Activated T-helper 2 cell treated with anti-CD3 and anti-CD28 coated beads, Interferon-gamma antibody, Interleukin-2, Interleukin-4, amounts not matched to agents 10 μg/mL and 5 μg/mL and 100 μg/mL, durations not matched to agents 14 hours and 24 hours and 36 hours (primary cell): ENCODE results near the gene HECTD2. TPM values are rescaled to one million over a fixed set of nuclear protein-coding genes. Genes with fewer than 3 reads are reported as not detected.
"Not testable (repeated sequence)": the region's sequence is repeated elsewhere in the genome, so short reads cannot be mapped to it uniquely, and the experiment has no call there.

Source experiments
- DNase-seq: peaks from one replicate; pipeline ENCODE4 v3.0.0; 2021; ENCODE audit warnings: low spot score
- H3K27ac Mint-ChIP-seq: one replicate; pipeline ENCODE4 v1.8.0; 2021; ENCODE audit warnings: mixed read lengths
- H3K27me3 Mint-ChIP-seq: one replicate; pipeline ENCODE4 v1.8.0; 2021; ENCODE audit warnings: low read depth, mixed read lengths
- H3K36me3 Mint-ChIP-seq: one replicate; pipeline ENCODE4 v1.8.0; 2021; ENCODE audit warnings: low read depth, mixed read lengths
- H3K4me1 Mint-ChIP-seq: one replicate; pipeline ENCODE4 v1.8.0; 2021; ENCODE audit warnings: low read depth, mixed read lengths
- H3K4me3 Mint-ChIP-seq: one replicate; pipeline ENCODE4 v1.8.0; 2021; ENCODE audit warnings: low read depth, mild to moderate bottlenecking, moderate library complexity, mixed read lengths
- H3K9me3 Mint-ChIP-seq: one replicate; pipeline ENCODE4 v1.8.0; 2021; ENCODE audit warnings: mixed read lengths
- intact Hi-C: fragments of 100-400 bp; cut with micrococcal nuclease; formaldehyde crosslinking; loops from one replicate; pipeline ENCODE4 v1.15.1; 2023
- total RNA-seq: library from RNA; stranded (reverse); gene quantifications from 2 replicates; pipeline ENCODE4 v1.2.3, GENCODE V29; 2022

The HECTD2 gene
- total RNA-seq: 6.6 and 8.2 TPM in 2 replicates

DNA sequence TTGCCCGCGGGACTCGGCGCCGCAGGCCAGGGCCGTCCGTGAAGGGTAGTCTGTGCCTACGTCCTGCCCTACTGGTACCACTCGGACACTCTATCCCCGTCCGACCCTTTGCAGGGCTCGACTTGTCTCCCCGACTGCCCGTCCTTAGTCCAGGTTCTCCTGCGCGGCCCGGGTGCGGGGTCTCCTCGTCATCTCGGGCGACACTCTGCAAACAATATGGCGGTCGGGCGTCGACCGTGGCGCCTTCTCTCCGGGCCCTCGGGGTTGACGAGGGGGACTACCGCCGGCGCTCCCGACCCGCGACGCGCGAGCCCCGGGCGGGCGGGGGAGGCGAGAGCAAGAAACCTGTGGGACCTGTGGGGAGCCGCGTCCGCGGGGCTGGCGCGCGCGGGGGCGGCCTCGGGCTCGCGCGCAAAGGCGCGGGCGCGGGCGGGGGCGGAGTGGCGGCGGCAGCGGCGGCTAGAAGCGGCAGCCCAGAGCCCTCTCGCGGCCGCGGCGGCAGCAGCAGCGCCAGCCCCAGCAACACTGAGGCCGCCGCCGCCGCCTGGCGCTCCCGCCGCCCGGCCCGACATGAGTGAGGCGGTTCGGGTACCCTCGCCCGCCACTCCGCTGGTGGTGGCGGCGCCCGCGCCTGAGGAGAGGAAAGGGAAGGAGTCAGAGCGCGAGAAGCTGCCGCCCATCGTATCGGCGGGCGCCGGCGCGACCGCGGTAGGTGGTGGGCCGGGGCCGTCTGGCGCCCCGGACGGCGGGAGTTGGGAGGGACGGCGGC lies at the start of gene HECTD2:
Gene HECTD2 (plus strand): TSS at position 476 of the 769 bp plus-strand sequence. CDS start 95 bp downstream, at position 571.
- Mint-ChIP-seq H3K27ac (peak within 1 kb of the TSS; percentile 90), H3K9me3 (no peaks in the 10 kb centered on the region), H3K4me3 (peak within 1 kb of the TSS; percentile 87)

DNA sequence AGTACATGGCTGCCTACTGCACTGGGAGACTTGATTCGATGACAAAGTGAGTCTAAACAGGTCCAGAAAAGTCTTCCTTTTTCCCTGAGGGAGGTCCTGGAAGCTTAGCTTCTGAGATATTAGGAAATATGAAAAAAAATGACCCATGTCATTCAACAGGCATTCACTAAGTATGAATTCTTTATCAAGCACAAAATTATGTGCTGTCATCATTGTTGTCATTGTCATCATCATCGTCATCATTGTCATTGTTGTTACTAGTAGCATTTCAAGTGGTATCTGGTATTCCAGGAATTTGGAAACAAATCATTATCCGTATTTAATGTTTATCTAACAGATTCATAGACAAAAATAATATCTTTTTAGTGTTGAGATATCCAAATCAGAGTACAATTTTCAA lies 49.7 kb upstream of the HECTD2 start:
- no peak for DNase-seq
- H3K4me3 Mint-ChIP-seq: no peak overlapping the region
- H3K4me1 Mint-ChIP-seq: no peaks in the 10 kb centered on the region
- no peak overlapping the region for H3K27ac Mint-ChIP-seq
- H3K9me3 Mint-ChIP-seq: no peaks in the 10 kb centered on the region
- intact Hi-C loops: no loop called here
- H3K36me3 Mint-ChIP-seq: no peaks in the 10 kb centered on the region
- H3K27me3 Mint-ChIP-seq: peaks cover 13% of the 10 kb centered on the region

More for the DNA sequence above, at the start of gene HECTD2:
- H3K4me1 Mint-ChIP-seq: peaks cover 16% of the 10 kb centered on the region
- DNase-seq: peak; percentile 76
- H3K27me3 Mint-ChIP-seq: peaks cover 17% of the 10 kb centered on the region
- intact Hi-C loops: loop anchor here (1.0 to 5.0 kb wide), 6 partner anchors 21 to 512 kb away; partner anchors contain the start of genes BTAF1 and TNKS2
- H3K36me3 Mint-ChIP-seq: no peaks in the 10 kb centered on the region

DNA sequence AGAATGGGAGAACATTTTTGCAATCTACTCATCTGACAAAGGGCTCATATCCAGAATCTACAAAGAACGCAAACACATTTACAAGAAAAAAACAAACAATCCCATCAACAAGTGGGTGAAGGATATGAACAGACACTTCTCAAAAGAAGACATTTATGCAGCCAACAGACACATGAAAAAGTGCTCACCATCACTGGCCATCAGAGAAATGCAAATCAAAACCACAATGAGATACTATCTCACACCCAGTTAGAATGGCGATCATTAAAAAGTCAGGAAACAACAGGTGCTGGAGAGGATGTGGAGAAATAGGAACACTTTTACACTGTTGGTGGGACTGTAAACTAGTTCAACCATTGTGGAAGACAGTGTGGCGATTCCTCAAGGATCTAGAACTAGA lies 44.6 kb upstream of the HECTD2 start:
- H3K4me3 Mint-ChIP-seq, H3K27ac Mint-ChIP-seq, DNase-seq, H3K9me3 Mint-ChIP-seq, H3K4me1 Mint-ChIP-seq, H3K36me3 Mint-ChIP-seq, H3K27me3 Mint-ChIP-seq, intact Hi-C loops: not testable (repeated sequence)

GRCh38 chr10:91366704-91367103 lies 43.4 kb upstream of the HECTD2 start:
- H3K27ac Mint-ChIP-seq: no peak overlapping the region
- H3K9me3 Mint-ChIP-seq: no peaks in the 10 kb centered on the region
- no peaks in the 10 kb centered on the region for H3K36me3 Mint-ChIP-seq
- peaks cover 7% of the 10 kb centered on the region for H3K27me3 Mint-ChIP-seq
- intact Hi-C loops: no loop called here
- no peak overlapping the region for H3K4me3 Mint-ChIP-seq
- no peaks in the 10 kb centered on the region for H3K4me1 Mint-ChIP-seq
- no peak for DNase-seq

GRCh38 chr10:91367127-91367531 lies 43.0 kb upstream of the HECTD2 start:
- H3K4me1 Mint-ChIP-seq: no peaks in the 10 kb centered on the region
- H3K4me3 Mint-ChIP-seq: no peak overlapping the region
- H3K36me3 Mint-ChIP-seq: no peaks in the 10 kb centered on the region
- H3K27ac Mint-ChIP-seq: no peak overlapping the region
- peaks cover 7% of the 10 kb centered on the region for H3K27me3 Mint-ChIP-seq
- no peak for DNase-seq
- no peaks in the 10 kb centered on the region for H3K9me3 Mint-ChIP-seq
- intact Hi-C loops: no loop called here

DNA sequence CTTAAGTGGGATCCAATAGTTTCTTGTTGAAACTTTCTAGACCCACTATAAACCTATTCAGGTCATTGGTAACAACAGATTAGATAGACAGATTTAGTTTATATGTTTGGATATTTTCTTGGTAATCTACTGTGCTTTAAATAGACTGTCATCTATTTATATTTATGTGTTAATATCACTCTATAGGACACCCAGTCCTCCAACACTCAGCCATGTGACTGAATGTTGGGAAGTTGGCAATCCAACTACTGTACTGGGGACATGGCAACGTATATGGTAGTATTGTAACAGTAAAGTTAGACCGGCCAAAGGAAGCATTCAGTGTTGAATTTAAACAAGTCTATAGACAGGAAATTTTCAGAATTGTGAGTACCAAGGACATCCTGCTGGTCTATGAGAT lies 42.6 kb upstream of the HECTD2 start:
- intact Hi-C loops: no loop called here
- H3K4me1 Mint-ChIP-seq: no peaks in the 10 kb centered on the region
- DNase-seq: no peak

GRCh38 chr10:91369978-91370589 lies 40.1 kb upstream of the HECTD2 start:
- H3K9me3 Mint-ChIP-seq: peaks cover 13% of the 10 kb centered on the region
- DNase-seq, intact Hi-C loops, H3K27ac Mint-ChIP-seq, H3K4me1 Mint-ChIP-seq, H3K36me3 Mint-ChIP-seq, H3K27me3 Mint-ChIP-seq, H3K4me3 Mint-ChIP-seq: not testable (repeated sequence)

More for the DNA sequence above, 42.6 kb upstream of the HECTD2 start:
- Mint-ChIP-seq H3K27ac (no peak overlapping the region), H3K36me3 (no peaks in the 10 kb centered on the region), H3K27me3 (peaks cover 7% of the 10 kb centered on the region), H3K4me3 (no peak overlapping the region), H3K9me3 (no peaks in the 10 kb centered on the region)

DNA sequence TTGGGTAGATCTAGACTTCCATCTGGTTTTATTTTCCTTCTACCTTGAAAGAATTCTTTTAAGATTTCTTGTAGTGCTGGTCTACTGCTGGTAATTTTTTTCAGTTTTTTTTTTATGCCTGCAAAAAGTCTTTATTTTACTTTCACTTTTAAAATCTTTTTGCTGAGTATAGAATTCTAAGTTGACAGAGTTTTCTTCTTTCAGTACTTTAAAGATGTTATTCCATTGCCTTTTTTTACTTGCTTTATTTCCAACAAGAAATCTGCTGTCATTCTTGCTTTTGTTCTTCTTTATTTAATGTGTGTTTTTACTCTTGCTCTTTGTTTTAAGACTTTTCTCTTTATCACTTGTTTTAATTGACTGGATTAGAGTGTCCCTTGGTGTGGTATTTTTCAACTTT lies 36.1 kb upstream of the HECTD2 start:
- Mint-ChIP-seq H3K4me1 (peaks cover 1% of the 10 kb centered on the region), H3K4me3 (no peak overlapping the region), H3K27me3 (peaks cover 2% of the 10 kb centered on the region), H3K36me3 (no peaks in the 10 kb centered on the region), H3K9me3 (peaks cover 22% of the 10 kb centered on the region), H3K27ac (no peak overlapping the region)
- no peak for DNase-seq
- intact Hi-C loops: no loop called here

- Mint-ChIP-seq H3K27me3 (peaks cover 11% of the 10 kb centered on the region), H3K4me3 (no peak overlapping the region), H3K27ac (no peak overlapping the region), H3K36me3 (no peaks in the 10 kb centered on the region), H3K9me3 (peaks cover 22% of the 10 kb centered on the region), H3K4me1 (peaks cover 1% of the 10 kb centered on the region)
- no peak for DNase-seq
- intact Hi-C loops: no loop called here
These were observed 32.1 kb upstream of the HECTD2 start for GRCh38 chr10:91378061-91378460.

- H3K9me3 Mint-ChIP-seq: peaks cover 7% of the 10 kb centered on the region
These were observed 29.3 kb upstream of the HECTD2 start for GRCh38 chr10:91380873-91381256.

DNA sequence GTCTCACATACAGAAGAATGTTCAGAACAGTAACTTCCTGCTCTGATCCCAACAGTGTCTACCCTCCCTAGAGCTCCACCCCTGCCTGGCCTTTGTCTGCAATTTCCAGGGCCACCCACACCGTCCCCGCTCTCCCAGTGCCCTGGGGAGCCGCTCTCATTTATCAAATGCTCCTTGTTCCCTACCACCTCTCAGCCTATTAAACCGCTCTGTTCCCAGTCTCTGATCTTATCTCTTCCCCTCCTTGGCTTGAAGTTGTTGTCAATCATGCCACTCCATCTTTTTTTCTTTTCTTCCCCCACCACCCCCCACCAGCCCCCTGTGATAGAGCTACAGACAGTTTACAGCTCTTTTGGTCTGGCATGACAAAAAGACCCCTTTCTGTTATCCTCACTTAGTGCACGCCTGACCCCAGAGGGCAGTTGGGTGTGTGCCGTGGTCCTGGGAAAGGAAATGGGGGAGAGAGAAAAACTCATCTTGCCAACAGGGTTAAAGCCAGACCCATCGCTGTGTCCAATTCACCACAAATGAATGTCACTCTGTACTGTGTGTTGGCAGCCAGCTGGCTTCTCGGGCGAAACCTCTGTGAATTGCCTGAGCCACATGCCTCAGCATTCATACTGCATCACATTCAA lies 28.8 kb upstream of the HECTD2 start:
- no peak for DNase-seq
- Mint-ChIP-seq H3K4me3 (no peak overlapping the region), H3K27ac (no peak overlapping the region), H3K4me1 (peaks cover 1% of the 10 kb centered on the region), H3K27me3 (peaks cover 20% of the 10 kb centered on the region), H3K36me3 (no peaks in the 10 kb centered on the region), H3K9me3 (peaks cover 7% of the 10 kb centered on the region)
- intact Hi-C loops: no loop called here

More at GRCh38 chr10:91380873-91381256, 29.3 kb upstream of the HECTD2 start:
- Mint-ChIP-seq H3K36me3 (no peaks in the 10 kb centered on the region), H3K4me3 (no peak overlapping the region), H3K4me1 (peaks cover 1% of the 10 kb centered on the region), H3K27ac (no peak overlapping the region), H3K27me3 (peaks cover 20% of the 10 kb centered on the region)
- intact Hi-C loops: no loop called here
- no peak for DNase-seq

DNA sequence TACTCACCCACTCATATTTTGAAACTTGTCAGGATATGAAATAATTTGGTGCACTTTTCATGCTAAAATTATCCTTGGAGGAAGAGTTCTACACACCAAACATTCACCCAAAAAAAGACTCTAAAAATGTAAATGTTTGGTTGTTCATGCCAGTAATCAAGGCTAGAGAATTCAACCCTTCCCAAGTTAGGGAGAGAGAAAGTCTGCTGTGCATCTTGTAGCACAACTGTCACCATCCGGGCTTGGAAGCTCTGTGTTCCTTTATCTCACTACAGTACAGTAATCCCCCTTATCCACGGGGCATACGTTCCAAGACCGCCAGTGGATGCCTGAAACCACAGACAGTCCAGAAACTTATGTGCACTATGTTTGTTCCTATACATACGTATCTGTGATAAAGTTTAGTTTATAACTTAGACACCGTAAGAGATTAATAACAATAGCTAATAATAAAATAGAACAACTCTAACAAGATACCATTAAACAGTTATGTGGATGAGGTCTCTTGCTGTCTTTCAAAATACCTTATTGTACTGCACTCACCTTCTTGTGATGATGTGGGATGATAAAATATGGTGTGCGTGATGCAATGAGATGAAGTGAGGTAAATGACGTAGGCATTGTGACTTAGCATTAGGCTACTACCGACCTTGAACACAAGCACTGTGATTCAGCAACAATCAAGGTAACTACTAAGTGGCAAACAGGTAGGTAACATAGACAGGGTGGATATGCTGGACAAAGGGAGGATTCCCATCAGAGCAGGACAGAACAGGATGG lies 24.6 kb upstream of the HECTD2 start:
- Mint-ChIP-seq H3K36me3 (no peaks in the 10 kb centered on the region), H3K27me3 (peaks cover 36% of the 10 kb centered on the region), H3K4me1 (peaks cover 4% of the 10 kb centered on the region), H3K27ac (no peak overlapping the region), H3K4me3 (no peak overlapping the region), H3K9me3 (no peaks in the 10 kb centered on the region)
- DNase-seq: no peak
- intact Hi-C loops: loop anchor here (5.0 kb wide), 2 partner anchors 88 to 307 kb away; no protein-coding TSS in a partner anchor
